Raji (cell line): Measurements from ENCODE around the gene FTO.

Source experiments
- POLR2A ChIP-seq: IDR thresholded peaks from 2 replicates; pipeline ENCODE4 v1.6.1; 2011; ENCODE audit warnings: low read depth, low read length, control low read depth; ENCODE audit not compliant: insufficient read depth

The FTO gene

GRCh38 chr16:53924331-53925106 lies 220.6 kb downstream of the FTO start:
- TF ChIP-seq POLR2A: no peak

- TF ChIP-seq POLR2A: no peak
These were observed 221.1 kb downstream of the FTO start for GRCh38 chr16:53925107-53925410.

DNA sequence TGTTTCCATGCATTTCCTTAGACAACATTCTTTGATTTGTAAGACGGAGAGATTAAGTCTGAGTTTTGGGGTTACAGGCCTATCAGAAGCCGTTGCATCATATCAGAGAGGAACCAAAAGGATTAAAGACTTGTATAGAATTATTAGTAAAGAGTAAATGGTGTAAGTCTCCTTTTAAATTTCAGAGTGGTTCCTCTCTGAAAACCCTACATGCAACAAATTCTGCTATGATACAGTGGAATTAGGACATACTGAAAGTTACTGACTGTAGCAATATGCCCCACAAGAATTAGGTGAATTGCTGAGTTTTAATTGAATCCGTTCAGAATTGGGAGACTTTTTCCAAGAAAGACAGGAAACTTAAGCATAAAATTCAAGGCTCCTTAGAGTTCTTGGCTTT lies 221.6 kb downstream of the FTO start:
- no peak for TF ChIP-seq POLR2A

DNA sequence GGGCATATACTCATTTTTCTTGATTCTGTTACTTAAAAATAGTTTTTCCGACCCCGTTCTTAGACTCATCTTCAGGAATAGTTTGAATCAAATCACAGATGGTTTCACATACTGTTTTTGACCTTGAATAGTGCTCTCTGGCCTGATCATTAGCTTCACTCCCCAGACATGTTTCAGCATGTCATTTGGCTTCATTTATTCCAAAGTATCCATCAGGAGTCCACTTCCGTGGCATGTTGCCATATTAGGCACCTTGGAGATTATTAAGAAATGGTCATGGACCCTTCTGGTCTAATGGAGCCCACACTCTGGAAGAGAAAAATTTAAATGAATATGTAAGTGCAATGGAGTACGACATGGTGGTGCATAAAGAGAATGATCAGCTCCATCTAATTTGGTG lies 222.3 kb downstream of the FTO start:
- TF ChIP-seq POLR2A: no peak

DNA sequence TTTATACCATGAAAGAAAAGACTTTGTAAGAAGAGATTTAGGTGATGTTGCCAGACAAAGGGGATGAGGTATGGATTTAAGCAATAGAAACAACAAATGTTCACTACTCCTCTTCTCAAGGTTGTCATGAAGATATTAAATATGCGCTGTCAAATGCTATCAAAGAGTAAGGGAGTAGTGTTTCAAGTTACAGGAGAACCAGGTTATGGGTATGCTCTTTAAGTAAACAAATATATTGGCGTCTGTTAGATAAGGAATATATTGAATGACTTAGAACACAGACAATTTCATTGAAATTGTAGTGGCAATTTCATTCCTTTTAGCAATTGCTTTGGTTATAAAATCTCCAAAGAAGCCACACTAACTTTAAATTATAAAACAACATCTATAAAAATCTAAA lies 229.0 kb downstream of the FTO start:
- TF ChIP-seq POLR2A: no peak

GRCh38 chr16:53933407-53933806 lies 229.5 kb downstream of the FTO start:
- TF ChIP-seq POLR2A: no peak

DNA sequence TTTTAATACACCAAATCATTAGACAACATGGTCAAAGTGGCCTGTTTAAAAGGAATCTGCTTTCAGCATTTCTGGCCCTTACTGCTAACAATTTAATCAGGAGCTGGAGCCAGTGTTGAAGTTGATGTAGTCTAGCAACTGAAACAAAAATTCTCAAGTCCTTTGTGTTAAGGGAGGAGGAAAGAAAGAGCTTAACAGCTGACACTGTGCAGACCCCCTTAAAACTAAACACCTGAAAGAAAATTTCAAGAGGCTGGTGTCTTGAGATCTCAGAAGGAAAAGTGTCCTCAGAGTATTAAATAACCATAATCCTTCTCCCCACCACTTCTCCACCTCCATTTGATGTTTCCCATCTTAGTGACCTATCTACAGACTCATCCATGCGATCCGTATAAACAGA lies 232.1 kb downstream of the FTO start:
- no peak for TF ChIP-seq POLR2A

GRCh38 chr16:53936529-53936928 lies 232.6 kb downstream of the FTO start:
- no peak for TF ChIP-seq POLR2A

DNA sequence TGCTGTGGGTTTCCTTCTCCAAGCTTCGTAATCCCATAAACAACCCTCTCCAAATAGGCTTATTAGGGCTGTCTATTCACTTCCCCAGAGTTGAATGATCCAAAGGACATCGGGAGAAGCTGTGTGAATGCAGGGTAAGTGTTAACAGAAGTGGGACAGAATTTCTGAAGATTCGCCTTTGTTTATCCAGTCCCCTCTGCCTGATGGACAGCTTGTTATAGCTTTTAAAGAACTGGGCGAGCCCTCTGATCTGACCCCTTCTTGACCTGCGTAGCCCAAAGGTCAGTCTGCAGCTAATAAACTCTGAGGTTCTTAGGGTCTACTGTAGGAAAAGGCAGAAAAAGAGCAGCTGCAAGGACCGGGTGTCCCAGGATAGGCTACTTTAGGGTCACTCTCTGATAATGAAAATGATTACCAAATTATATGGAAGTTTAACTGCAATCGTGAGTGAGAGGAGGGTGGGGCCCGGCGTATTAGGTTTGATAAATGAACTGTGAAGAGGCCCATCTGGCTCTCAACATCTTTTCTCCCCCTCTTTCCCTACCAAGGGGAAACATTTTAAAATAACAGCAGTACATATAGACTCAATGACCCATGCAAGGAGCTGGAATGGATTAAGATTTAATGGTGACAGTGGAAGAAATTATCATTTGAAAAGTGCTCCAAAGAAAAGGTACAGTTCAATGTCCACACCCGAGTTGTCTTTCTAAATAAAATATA lies 233.4 kb downstream of the FTO start:
- no peak for TF ChIP-seq POLR2A

DNA sequence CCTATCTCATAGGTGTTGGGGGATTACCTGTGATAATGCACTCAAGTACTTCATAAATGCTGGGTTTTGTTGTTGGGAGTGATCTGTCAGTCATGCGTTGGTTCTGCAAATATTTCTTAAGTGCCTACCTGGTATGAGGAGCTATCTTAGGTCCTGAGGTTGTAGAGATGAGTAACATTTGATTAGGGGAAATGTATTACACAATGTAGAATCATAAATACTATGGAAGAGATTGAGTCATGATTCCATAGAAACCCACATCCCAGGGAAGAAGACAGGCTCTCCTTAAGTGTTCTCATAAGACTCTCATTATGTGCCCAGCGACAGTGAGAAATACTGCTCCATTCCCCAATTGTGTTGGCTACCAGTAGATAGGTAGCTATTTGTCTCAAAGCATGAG lies 240.1 kb downstream of the FTO start:
- no peak for TF ChIP-seq POLR2A

GRCh38 chr16:53945996-53946395 lies 242.0 kb downstream of the FTO start:
- TF ChIP-seq POLR2A: no peak

DNA sequence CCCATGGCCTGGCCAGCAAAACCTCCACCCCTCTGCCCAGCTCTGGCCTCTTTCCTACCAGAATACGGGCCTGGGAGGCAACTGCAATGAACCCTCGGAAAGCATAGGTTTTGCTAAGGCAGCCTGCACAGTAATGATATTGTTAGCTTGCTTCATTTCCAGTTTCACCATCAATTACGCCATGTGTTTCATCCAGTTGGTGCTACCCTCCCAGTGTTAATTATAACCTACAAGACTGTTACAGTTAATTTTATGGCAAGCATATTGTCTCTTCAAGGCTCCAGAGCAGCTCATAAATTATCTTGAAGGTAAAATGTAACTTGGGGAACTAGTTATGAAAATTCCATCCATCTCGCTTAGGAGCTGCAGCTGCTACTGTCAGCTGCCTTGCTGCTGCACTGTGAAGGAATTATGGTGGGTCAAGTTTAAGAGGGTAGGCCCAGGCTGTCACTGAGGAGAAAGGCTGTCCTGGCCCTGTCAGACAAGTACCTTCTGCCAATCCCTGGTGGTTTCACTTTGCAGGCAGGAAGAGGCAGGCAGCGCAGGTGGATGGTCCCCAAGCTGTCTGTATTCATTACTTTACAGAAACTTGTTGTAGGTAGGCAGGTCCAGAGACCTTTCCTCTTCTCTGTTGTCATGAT lies 242.9 kb downstream of the FTO start:
- TF ChIP-seq POLR2A: no peak

DNA sequence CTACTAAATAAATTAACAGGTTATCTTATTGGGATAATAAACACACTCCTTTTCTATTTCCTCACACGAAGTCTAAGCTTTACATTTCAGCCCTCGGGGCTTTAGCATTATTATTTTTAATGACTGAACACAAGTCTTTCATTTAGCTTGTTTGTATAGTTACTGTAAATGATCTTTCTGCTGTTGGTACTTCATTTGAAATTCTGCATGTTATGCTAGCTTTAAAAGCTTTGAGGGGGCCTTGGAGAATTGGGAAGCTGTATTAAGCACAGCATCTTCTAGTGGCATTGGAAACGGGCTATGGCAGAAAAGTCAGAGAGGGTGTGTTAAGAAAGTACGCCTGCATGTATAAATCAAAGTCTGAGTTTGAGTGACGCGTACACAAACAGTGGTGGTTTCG lies 243.7 kb downstream of the FTO start:
- no peak for TF ChIP-seq POLR2A

DNA sequence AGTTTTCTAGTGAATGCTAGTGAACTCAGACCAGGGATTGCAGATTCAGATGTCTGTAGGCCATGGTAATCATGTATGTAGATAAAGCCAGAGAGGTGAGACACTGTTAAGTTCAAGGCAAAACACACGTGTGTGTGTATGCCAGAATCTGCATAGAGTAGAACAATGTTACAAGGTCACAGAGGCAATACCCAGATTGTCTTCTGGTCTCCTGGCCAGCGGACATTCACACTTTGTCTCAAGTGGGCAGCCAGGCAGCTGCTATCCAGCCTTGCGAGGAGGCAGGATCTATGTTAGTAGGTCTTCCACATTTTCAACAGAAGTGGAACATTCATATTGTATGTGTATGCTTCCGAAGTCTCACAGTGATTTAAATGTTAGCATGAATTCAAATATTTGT lies 244.4 kb downstream of the FTO start:
- no peak for TF ChIP-seq POLR2A

DNA sequence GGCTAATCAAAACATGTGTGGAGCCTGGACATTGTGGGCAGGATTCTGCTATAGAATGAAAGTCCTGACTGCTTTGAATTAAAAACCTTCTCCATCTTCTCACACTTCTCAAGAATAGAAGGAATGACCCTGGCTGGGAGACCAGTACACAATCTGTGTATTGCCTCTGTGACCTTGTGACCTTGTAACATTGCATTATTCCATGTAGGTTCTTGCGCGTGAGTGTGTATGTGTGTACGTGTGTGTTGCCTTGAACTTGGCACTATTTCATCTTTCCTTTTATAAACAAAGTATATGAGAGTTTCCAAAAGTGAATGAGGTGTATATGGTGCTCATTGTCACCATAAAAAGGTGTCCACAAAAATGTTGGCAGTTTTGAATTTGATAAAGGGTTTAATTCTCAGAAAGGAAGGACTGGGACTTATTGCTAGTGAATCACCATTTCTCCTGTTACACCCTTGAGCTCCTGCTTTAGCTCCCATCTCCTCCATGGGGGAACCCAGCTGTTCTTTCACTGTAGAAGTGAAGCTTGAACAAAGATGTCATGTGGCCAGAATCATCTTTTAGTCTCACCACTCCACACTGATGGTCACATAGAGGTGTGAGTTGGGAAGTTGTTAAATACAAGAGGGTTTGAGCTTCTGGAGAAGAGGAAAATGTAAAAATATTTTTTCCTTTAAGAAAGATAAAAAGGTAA lies 244.9 kb downstream of the FTO start:
- no peak for TF ChIP-seq POLR2A
